Thyroid gland (tissue), 4 donors: ENCODE data around the gene MIEF2.

Source experiments
- POLR2A ChIP-seq, 2 donors: fragments of 450-650 bp; IDR thresholded peaks; one replicate each; pipeline ENCODE4 v1.6.1; 2017; ENCODE audit warnings: antibody characterized with exemption in 2 of 2, mild to moderate bottlenecking in 2 of 2, moderate library complexity in 1 of 2
- TF ChIP-seq, protein P1 (sequence below), 6 experiments: fragments of 200-600 bp in 3 of 6; fragments of 450-650 bp in 3 of 6; sonication (generic) in 3 of 6; IDR thresholded peaks; one replicate each; pipeline ENCODE4 v1.5.1; 2016 to 2019; ENCODE audit warnings: antibody characterized with exemption in 6 of 6, mild to moderate bottlenecking in 2 of 6, inconsistent platforms in 1 of 6, moderate library complexity in 1 of 6

DNA sequence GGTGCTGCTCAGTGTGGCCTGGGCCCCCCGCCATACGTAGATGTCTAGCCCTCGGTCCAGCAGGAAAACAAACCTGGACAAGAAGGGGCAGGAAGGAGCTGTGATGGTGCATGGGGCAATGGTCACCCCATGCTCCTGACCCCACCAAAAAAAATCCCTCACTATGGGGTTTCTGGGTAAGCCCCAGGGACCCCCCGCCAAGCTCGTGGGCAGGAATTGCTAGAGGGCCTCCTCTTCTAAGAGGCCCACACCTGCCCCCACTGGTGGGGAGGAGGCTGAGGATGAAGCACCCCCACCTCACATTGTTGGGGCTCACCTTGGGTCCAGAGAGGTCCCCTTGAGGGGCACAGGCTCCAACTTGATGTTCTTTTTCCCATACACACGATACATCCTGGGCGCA is 11.7 kb upstream of the MIEF2 start:
- TF ChIP-seq, protein P1, sequence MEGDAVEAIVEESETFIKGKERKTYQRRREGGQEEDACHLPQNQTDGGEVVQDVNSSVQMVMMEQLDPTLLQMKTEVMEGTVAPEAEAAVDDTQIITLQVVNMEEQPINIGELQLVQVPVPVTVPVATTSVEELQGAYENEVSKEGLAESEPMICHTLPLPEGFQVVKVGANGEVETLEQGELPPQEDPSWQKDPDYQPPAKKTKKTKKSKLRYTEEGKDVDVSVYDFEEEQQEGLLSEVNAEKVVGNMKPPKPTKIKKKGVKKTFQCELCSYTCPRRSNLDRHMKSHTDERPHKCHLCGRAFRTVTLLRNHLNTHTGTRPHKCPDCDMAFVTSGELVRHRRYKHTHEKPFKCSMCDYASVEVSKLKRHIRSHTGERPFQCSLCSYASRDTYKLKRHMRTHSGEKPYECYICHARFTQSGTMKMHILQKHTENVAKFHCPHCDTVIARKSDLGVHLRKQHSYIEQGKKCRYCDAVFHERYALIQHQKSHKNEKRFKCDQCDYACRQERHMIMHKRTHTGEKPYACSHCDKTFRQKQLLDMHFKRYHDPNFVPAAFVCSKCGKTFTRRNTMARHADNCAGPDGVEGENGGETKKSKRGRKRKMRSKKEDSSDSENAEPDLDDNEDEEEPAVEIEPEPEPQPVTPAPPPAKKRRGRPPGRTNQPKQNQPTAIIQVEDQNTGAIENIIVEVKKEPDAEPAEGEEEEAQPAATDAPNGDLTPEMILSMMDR (IDR thresholded peaks at IDR 0.05) = no peak
- TF ChIP-seq POLR2A (IDR thresholded peaks at IDR 0.05) = no peak
